Kidney (tissue), 14 donors: ENCODE measurements around the gene AKR1C1. TPM values are rescaled to one million over a fixed set of nuclear protein-coding genes. Genes with fewer than 3 reads are reported as not detected.
A peak's percentile ranks its signal among the peaks of the same experiment; 100 is the strongest.
"Not testable (repeated sequence)": the region's sequence is repeated elsewhere in the genome, so short reads cannot be mapped to it uniquely, and the experiment has no call there.

Experiments used
- DNase-seq, 5 donors: peaks; one replicate each; pipeline ENCODE4 v3.0.0-alpha.2; 2013 to 2020
- FAIRE-seq: peaks from 2 replicates; lab custom pipeline; 2012; peaks lifted over from hg19 to GRCh38; lab: Jason Lieb, UNC
- H3K27ac ChIP-seq, 2 donors: one replicate each; pipeline ENCODE4 v1.7.0; 2013; ENCODE audit warnings: low read depth in 2 of 2, low read length in 2 of 2, inconsistent platforms in 1 of 2
- H3K27me3 ChIP-seq: one replicate; pipeline ENCODE4 v1.7.1; 2013; ENCODE audit warnings: low read length, inconsistent platforms; ENCODE audit not compliant: control insufficient read depth, insufficient read depth
- H3K36me3 ChIP-seq, 3 donors: one replicate each; pipeline versions ENCODE4 v1.7.0 to v1.7.1; 2013; ENCODE audit warnings: low read length in 3 of 3, control low read depth in 1 of 3, inconsistent platforms in 1 of 3; ENCODE audit not compliant: insufficient read depth in 3 of 3, control insufficient read depth in 2 of 3
- H3K4me1 ChIP-seq, 3 donors: one replicate each; pipeline versions ENCODE4 v1.7.0 to v1.7.1; 2013; ENCODE audit warnings: low read length in 3 of 3, inconsistent platforms in 1 of 3, low read depth in 1 of 3; ENCODE audit not compliant: control insufficient read depth in 2 of 3, insufficient read depth in 2 of 3
- H3K4me3 ChIP-seq, 3 donors: one replicate each; pipeline versions ENCODE4 v1.7.0 to v1.8.1; 2013; ENCODE audit warnings: low read length in 3 of 3, control low read depth in 1 of 3, inconsistent platforms in 1 of 3
- H3K9ac ChIP-seq, 3 donors: one replicate each; pipeline versions ENCODE4 v1.7.0 to v1.7.1; 2013; ENCODE audit warnings: low read length in 3 of 3, control low read depth in 1 of 3, inconsistent platforms in 1 of 3
- H3K9me3 ChIP-seq, 3 donors: one replicate each; pipeline versions ENCODE4 v1.7.0 to v1.7.1; 2013; ENCODE audit warnings: low read length in 3 of 3, control low read depth in 1 of 3, inconsistent platforms in 1 of 3; ENCODE audit not compliant: control insufficient read depth in 2 of 3, insufficient read depth in 1 of 3
- CTCF ChIP-seq: IDR thresholded peaks from 3 replicates; pipeline ENCODE4 v1.5.1; 2012; ENCODE audit warnings: mild to moderate bottlenecking, moderate library complexity, borderline replicate concordance; ENCODE audit not compliant: insufficient read depth; ENCODE audit errors: extremely low read depth
- intact Hi-C: fragments of 100-400 bp; cut with DNase I; formaldehyde crosslinking; loops from one replicate; pipeline ENCODE4 v1.11.1; 2022
- polyA plus RNA-seq: library from polyadenylated mRNA; stranded (reverse); fragments of 350-450 nt; fragmentation: Illumina TruSeq; extraction: RNeasy Lipid Tissue Mini Kit (QIAGEN cat#74804); gene quantifications from one replicate; pipeline ENCODE4 v1.2.3, GENCODE V29; 2014; ENCODE audit warnings: low read depth, low replicate concordance; ENCODE audit not compliant: insufficient read depth
- total RNA-seq: library from RNA; stranded (reverse); fragmentation: NEBNext Ultra II Directional; extraction: Animal tissue kit (Norgen Biotek cat#: 25700); gene quantifications from one replicate; pipeline ENCODE4 v1.2.1, GENCODE V29; 2021
- donor health status: control.
- donor health status: control.
- donor health status: control.
- donor health status: control.
- donor health status: control.
- donor health status: DM: yes; HTN: yes; CAD: no.
- donor health status: Normal renal cell carcinoma (clear cell type).

Gene AKR1C1
- total and polyA plus RNA-seq, 2 donors from 2014 or later: 61.7 to 81.3 TPM

- H3K4me1 ChIP-seq, H3K9me3 ChIP-seq, H3K9ac ChIP-seq, H3K27me3 ChIP-seq, FAIRE-seq, DNase-seq, H3K4me3 ChIP-seq, H3K27ac ChIP-seq, H3K36me3 ChIP-seq, intact Hi-C loops: not testable (repeated sequence)
These were observed 31.0 kb downstream of the AKR1C1 start for GRCh38 chr10:4994260-4994659.

DNA sequence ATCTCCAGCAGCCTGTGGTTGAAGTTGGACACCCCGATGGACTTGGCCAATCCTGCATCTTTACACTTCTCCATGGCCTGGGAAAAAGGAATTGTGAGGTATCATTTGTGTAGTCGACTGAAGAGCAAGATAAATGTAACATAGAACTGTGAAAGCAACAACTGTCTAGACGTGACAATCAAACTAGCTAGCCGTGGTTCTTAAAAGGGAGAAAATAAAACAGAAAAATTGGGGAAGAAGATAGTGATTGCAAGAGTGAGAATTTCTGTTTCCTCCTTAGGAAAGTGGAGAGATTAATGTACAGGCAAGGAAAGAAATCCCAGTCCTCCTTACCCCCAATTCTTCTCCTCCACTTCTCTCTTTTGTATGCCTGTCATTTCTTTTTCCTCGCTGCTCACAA is 35.5 kb downstream of the AKR1C1 start:
- no peaks in the 10 kb centered on the region for H3K9me3 ChIP-seq
- H3K4me3 ChIP-seq: no peak overlapping the region
- no peak for DNase-seq
- intact Hi-C loops: no loop called here
- no peak overlapping the region for H3K9ac ChIP-seq
- H3K4me1 ChIP-seq: no peaks in the 10 kb centered on the region
- TF ChIP-seq CTCF: no peak
- H3K36me3 ChIP-seq: no peaks in the 10 kb centered on the region
- FAIRE-seq: no peak
- H3K27ac ChIP-seq: no peak overlapping the region
- H3K27me3 ChIP-seq: no peaks in the 10 kb centered on the region

- no peaks in the 10 kb centered on the region for H3K36me3 ChIP-seq
- no peaks in the 10 kb centered on the region for H3K27me3 ChIP-seq
- intact Hi-C loops: no loop called here
- no peak for TF ChIP-seq CTCF
- H3K4me3 ChIP-seq: no peak overlapping the region
- no peak overlapping the region for H3K27ac ChIP-seq
- no peaks in the 10 kb centered on the region for H3K9me3 ChIP-seq
- FAIRE-seq: no peak
- H3K4me1 ChIP-seq: no peaks in the 10 kb centered on the region
- DNase-seq: no peak
- H3K9ac ChIP-seq: no peak overlapping the region
These were observed 39.0 kb downstream of the AKR1C1 start for GRCh38 chr10:5002013-5002727.

DNA sequence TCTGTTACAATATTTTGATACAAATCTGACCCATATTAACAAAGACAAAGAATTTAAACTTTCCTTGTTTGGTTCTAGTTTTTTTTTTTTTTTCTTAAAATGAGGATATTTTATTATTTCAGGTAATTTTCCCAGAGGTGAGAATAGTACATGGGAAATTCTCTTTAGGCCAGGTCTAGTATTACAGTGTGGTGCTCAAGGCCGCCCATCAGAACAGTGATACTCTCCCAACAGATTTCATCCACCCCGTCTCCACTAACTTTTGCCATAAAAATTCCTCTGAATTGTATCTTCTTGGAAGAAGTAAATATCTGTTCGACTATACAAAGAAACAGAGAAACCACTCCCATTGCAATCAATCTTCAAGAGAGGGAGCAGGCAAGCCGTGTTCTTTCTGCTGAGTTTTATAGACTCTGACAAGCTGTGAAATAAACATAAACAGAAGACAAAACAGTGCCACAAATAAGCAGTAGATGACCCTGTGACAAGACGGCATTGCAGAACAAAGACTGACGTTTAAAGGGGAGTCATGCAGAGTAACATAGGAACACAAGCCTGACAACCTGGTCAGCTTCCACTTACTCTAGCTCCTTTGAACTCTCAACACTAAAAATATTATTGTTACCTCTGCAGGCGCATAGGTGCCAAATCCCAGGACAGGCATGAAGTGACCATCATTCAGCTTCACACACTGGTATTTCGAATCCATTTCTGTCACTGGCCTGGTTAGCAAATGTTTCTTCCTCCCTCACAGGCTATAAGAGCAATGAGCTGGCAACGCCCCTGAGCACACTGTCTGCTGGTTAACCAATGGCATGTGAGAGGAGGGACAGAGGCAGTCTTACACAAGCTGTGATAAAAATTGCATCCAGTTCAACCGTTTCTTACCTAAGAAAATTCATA is 40.2 kb downstream of the AKR1C1 start, which contains the start of gene AKR1C2:
Gene AKR1C2, minus strand, starts transcription at position 731 of the 903 bp plus-strand sequence. Its CDS starts 22 bp downstream, at position 709.
- H3K9me3 ChIP-seq, H3K36me3 ChIP-seq, intact Hi-C loops, H3K27ac ChIP-seq, H3K4me1 ChIP-seq, H3K27me3 ChIP-seq, H3K4me3 ChIP-seq, H3K9ac ChIP-seq: not testable (repeated sequence)
- FAIRE-seq (peak; percentile 85), DNase-seq (peak in 1 of 5 donors; percentile 13)

DNA sequence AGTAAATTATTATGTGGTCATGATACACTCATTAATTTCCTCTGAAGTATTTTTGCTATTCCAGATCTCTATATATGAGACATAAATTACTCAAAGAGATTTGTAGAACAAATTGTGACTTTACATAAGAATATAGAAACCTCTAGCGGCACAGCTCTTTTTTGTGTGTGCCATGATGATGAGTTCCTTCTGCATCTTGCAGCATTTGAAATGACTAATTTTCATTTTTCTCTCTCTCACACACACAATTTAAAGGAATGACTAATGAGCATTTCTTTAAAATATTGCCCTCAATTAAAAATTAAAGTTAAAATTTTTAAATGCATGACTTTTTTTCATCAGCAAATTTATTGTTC is 40.8 kb downstream of the AKR1C1 start:
- FAIRE-seq, H3K4me3 ChIP-seq, H3K4me1 ChIP-seq, H3K9me3 ChIP-seq, H3K27ac ChIP-seq, H3K36me3 ChIP-seq, H3K9ac ChIP-seq, DNase-seq, H3K27me3 ChIP-seq, intact Hi-C loops: not testable (repeated sequence)

DNA sequence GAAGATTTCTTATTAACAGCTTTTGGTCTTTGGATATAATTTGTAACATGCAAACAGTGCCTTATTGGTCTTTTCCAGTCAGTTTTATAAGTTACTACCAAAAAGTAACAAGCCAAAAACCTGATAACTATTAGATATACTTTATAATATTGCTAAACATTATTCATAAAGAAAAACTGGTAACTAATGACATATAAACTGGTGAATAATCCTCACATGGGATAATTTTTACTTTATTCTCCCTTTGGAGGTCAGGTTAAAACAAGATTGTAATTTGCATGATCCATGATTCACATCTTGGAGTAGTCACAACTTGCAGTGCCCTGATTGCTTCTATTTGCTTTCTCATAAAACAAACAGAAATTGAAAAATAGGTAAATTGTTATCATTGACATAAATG is 41.3 kb downstream of the AKR1C1 start:
- H3K4me1 ChIP-seq, H3K27me3 ChIP-seq, intact Hi-C loops, DNase-seq, H3K27ac ChIP-seq, H3K36me3 ChIP-seq, H3K9me3 ChIP-seq, H3K9ac ChIP-seq, H3K4me3 ChIP-seq, FAIRE-seq: not testable (repeated sequence)
